ENCODE measurements around the gene MYO3B. TPM values are rescaled to one million over a fixed set of nuclear protein-coding genes. Genes with fewer than 3 reads are reported as not detected.

The MYO3B gene
- total RNA-seq, 4 donors from 2014 or later: 0.09 to 9.1 TPM; not detected in 2

DNA sequence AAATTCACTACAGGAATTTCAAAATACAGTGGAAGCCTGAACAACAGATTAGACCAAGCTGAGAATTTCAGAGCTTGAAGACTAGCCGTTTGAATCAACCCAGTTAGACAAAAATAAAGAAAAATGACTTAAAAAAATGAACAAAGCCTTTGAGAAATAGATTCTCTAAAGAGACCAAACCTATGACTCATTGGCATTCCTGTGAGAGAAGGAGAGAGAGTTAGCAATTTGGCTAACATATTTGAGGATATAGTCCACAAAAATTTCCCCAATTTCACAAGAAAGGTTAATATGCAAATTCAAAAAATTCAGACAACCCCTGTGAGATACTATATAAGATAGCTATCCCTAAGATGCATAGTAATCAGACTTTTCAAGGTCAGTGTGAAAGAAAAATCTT lies 78.0 kb downstream of the MYO3B start:
- Histone ChIP-seq H3K27ac (no peak overlapping the region), H3K36me3 (no peaks in the 10 kb centered on the region), H3K27me3 (no peaks in the 10 kb centered on the region), H3K9me3 (no peaks in the 10 kb centered on the region), H3K4me3 (no peak overlapping the region), H3K4me1 (no peaks in the 10 kb centered on the region)
- TF ChIP-seq CTCF (IDR thresholded peaks at IDR 0.05) (no peak), POLR2A (IDR thresholded peaks at IDR 0.05) (no peak)
- intact Hi-C loops (cut with DNase I; ENCODE audit: low total_unique reads): no loop called here
- no peak for DNase-seq

DNA sequence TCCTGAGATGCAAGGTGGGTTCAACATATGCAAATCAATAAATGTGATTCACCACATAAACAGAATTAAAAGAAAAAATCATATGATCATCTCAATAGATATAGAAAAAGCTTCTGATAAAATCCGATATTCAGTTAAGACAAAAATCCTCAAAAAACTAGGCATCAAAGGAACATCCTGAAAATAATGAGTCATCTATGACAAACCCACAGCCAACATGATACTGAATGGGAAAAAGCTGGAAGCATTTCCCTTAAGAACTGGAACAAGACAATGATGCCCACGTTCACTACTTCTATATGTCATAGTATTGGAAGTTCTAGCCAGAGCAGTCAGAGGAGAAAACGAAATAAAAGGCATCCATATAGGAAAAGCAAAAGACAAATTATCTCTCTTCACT lies 80.4 kb downstream of the MYO3B start:
- TF ChIP-seq CTCF (IDR thresholded peaks at IDR 0.05): no peak
- Histone ChIP-seq H3K27me3 (no peaks in the 10 kb centered on the region), H3K27ac (no peak overlapping the region), H3K36me3 (no peaks in the 10 kb centered on the region), H3K4me3 (no peak overlapping the region), H3K9me3 (no peaks in the 10 kb centered on the region), H3K4me1 (no peaks in the 10 kb centered on the region)
- no peak for DNase-seq
- intact Hi-C loops (cut with DNase I; ENCODE audit: low total_unique reads): no loop called here

DNA sequence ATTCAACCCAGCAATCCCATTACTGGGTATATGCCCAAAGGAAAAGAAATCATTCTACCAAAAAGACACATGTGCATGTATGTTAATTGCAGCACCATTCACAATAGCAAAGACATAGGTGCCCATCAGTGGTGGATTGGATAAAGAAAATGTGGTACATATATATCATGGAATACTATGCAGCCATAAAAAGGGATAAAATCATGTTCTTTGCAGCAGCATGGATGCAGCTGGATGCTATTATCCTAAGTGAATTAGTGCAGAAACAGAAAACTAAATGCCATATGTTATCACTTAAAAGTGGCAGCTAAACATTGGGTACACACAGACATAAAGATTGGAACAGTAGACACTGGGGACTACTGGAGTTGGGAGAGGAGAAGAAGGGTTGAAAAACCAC lies 82.2 kb downstream of the MYO3B start:
- no peaks in the 10 kb centered on the region for H3K4me1 ChIP-seq
- no peak overlapping the region for H3K4me3 ChIP-seq
- no peak for DNase-seq
- intact Hi-C loops (cut with DNase I; ENCODE audit: low total_unique reads): no loop called here
- no peak overlapping the region for H3K27ac ChIP-seq
- H3K27me3 ChIP-seq: no peaks in the 10 kb centered on the region
- H3K36me3 ChIP-seq: no peaks in the 10 kb centered on the region
- TF ChIP-seq POLR2A (IDR thresholded peaks at IDR 0.05): no peak
- TF ChIP-seq CTCF (IDR thresholded peaks at IDR 0.05): no peak
- no peaks in the 10 kb centered on the region for H3K9me3 ChIP-seq

GRCh38 chr2:170261566-170261965 lies 83.6 kb downstream of the MYO3B start:
- Histone ChIP-seq H3K4me3 (no peak overlapping the region), H3K36me3 (no peaks in the 10 kb centered on the region), H3K4me1 (no peaks in the 10 kb centered on the region), H3K27ac (no peak overlapping the region), H3K27me3 (no peaks in the 10 kb centered on the region), H3K9me3 (no peaks in the 10 kb centered on the region)
- intact Hi-C loops (cut with DNase I; ENCODE audit: low total_unique reads): no loop called here
- TF ChIP-seq CTCF (IDR thresholded peaks at IDR 0.05): no peak
- no peak for TF ChIP-seq POLR2A (IDR thresholded peaks at IDR 0.05)
- no peak for DNase-seq

DNA sequence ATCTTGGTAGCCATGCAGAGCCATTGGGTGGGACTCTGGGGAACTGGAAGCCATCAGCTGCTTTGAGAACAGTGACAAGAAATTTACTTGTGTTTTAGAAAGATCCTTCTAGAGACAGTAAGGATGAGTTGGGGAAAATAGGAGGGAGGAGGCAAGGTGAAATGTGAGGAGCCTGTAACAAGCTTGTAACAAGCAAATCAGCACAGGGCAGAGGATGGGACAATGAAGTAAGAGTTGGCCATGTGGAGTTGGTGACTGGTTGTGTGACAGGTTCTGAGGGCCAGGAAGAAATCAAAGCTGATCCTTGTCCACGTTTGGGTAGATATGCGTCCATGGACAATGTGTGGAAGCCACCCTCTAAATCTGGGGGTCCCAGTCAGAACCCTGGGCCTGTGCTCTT lies 84.4 kb downstream of the MYO3B start:
- no peak overlapping the region for H3K27ac ChIP-seq
- no peak for TF ChIP-seq POLR2A (IDR thresholded peaks at IDR 0.05)
- TF ChIP-seq CTCF (IDR thresholded peaks at IDR 0.05): no peak
- H3K36me3 ChIP-seq: no peaks in the 10 kb centered on the region
- no peaks in the 10 kb centered on the region for H3K4me1 ChIP-seq
- H3K9me3 ChIP-seq: no peaks in the 10 kb centered on the region
- intact Hi-C loops (cut with DNase I; ENCODE audit: low total_unique reads): no loop called here
- no peak for DNase-seq
- no peak overlapping the region for H3K4me3 ChIP-seq
- H3K27me3 ChIP-seq: no peaks in the 10 kb centered on the region

Measured in uterus (tissue), 4 donors.